Stimulated activated CD4-positive, alpha-beta T cell treated with anti-CD3 and anti-CD28 coated beads, Interleukin-2, amount 100 ng/mL, for 48 hours (primary cell): ENCODE data around the gene TOGARAM2.
A peak's percentile ranks its signal among the peaks of the same experiment; 100 is the strongest.

Experiments used
- DNase-seq, 2 donors: peaks; one replicate each; pipeline ENCODE4 v3.0.0-alpha.2; 2020

The TOGARAM2 gene

GRCh38 chr2:28981016-28981441 lies at the start of gene TOGARAM2:
TOGARAM2 (plus strand) TSS chr2:28981298; CDS start chr2:28994835, 13,537 bp downstream.
- DNase-seq = no peak

- no peak for DNase-seq
Observed at GRCh38 chr2:28934769-28935168, 46.3 kb upstream of the TOGARAM2 start.

GRCh38 chr2:28941008-28941407 lies 40.1 kb upstream of the TOGARAM2 start:
- DNase-seq = no peak

GRCh38 chr2:28944535-28945248 lies 36.4 kb upstream of the TOGARAM2 start:
- no peak for DNase-seq

GRCh38 chr2:28948160-28948559 lies 32.9 kb upstream of the TOGARAM2 start:
- no peak for DNase-seq

GRCh38 chr2:28949190-28949589 lies 31.9 kb upstream of the TOGARAM2 start:
- no peak for DNase-seq

GRCh38 chr2:28949617-28950305 lies 31.3 kb upstream of the TOGARAM2 start:
- DNase-seq = no peak

- DNase-seq = no peak
Observed at GRCh38 chr2:28950941-28951630, 30.0 kb upstream of the TOGARAM2 start.

GRCh38 chr2:28951910-28952835 lies 28.9 kb upstream of the TOGARAM2 start:
- no peak for DNase-seq

- no peak for DNase-seq
Observed at GRCh38 chr2:28952836-28953211, 28.3 kb upstream of the TOGARAM2 start.

GRCh38 chr2:28955467-28955866 lies 25.6 kb upstream of the TOGARAM2 start:
- DNase-seq = no peak

GRCh38 chr2:28956415-28956826 lies 24.7 kb upstream of the TOGARAM2 start:
- peak; percentile 23 to 34 for DNase-seq

GRCh38 chr2:28956890-28957289 lies 24.2 kb upstream of the TOGARAM2 start:
- DNase-seq = no peak

- peak; percentile 22 to 25 for DNase-seq
Observed at GRCh38 chr2:28958689-28959088, 22.4 kb upstream of the TOGARAM2 start.

- no peak for DNase-seq
Observed at GRCh38 chr2:28960401-28960800, 20.7 kb upstream of the TOGARAM2 start.

GRCh38 chr2:28962505-28962904 lies 18.6 kb upstream of the TOGARAM2 start:
- DNase-seq = no peak

GRCh38 chr2:28970464-28971160 lies 10.5 kb upstream of the TOGARAM2 start:
- no peak for DNase-seq

GRCh38 chr2:28972778-28973335 lies 8.2 kb upstream of the TOGARAM2 start:
- no peak for DNase-seq

GRCh38 chr2:28974252-28974651 lies 6.8 kb upstream of the TOGARAM2 start:
- no peak for DNase-seq

- no peak for DNase-seq
Observed at GRCh38 chr2:28975671-28976070, 5.4 kb upstream of the TOGARAM2 start.

GRCh38 chr2:28976584-28976983 lies 4.5 kb upstream of the TOGARAM2 start:
- DNase-seq = no peak
